Gastrocnemius medialis (tissue), 4 donors: ENCODE results near the gene GRB2. TPM values are rescaled to one million over a fixed set of nuclear protein-coding genes. Genes with fewer than 3 reads are reported as not detected.

ENCODE experiments used
- ATAC-seq, 2 donors: fragments of 150-250 bp; one replicate each; pipeline ENCODE4 v1.9.1; 2016
- DNase-seq, 2 donors: peaks; one replicate each; pipeline ENCODE4 v3.0.0-alpha.2; 2019
- H3K27ac ChIP-seq, 4 donors: fragments of 200-600 bp; sonication (generic); 1 replicate in 1 of 4; 2 replicates in 3 of 4; pipeline ENCODE4 v1.5.1; 2016 to 2018; ENCODE audit warnings: mild to moderate bottlenecking in 2 of 4, moderate library complexity in 1 of 4
- H3K27me3 ChIP-seq, 3 donors: fragments of 200-600 bp; sonication (generic) in 2 of 3; 1 replicate in 1 of 3; 2 replicates in 2 of 3; pipeline versions ENCODE4 v1.5.1 to v1.6.0; 2016 to 2019; ENCODE audit warnings: mild to moderate bottlenecking in 1 of 3, moderate library complexity in 1 of 3
- H3K36me3 ChIP-seq, 2 donors: fragments of 200-600 bp; sonication (generic) in 1 of 2; one replicate each; pipeline ENCODE4 v1.5.1; 2017 to 2018
- H3K4me1 ChIP-seq, 2 donors: fragments of 200-600 bp; sonication (generic) in 1 of 2; one replicate each; pipeline ENCODE4 v1.5.1; 2016 to 2017; ENCODE audit warnings: mild to moderate bottlenecking in 2 of 2
- H3K4me3 ChIP-seq, 4 donors: fragments of 200-600 bp; sonication (generic) in 3 of 4; 1 replicate in 1 of 4; 2 replicates in 3 of 4; pipeline ENCODE4 v1.5.1; 2016 to 2019; ENCODE audit warnings: mild to moderate bottlenecking in 2 of 4
- H3K9me3 ChIP-seq, 3 donors: fragments of 200-600 bp; sonication (generic) in 2 of 3; 1 replicate in 1 of 3; 2 replicates in 2 of 3; pipeline ENCODE4 v1.5.1; 2016 to 2019
- CTCF ChIP-seq, 5 experiments: fragments of 450-650 bp in 3 of 5; fragments of 200-600 bp in 2 of 5; sonication (generic) in 2 of 5; IDR thresholded peaks in 4 of 5; conservative IDR thresholded peaks in 1 of 5; 1 replicate in 4 of 5; 2 replicates in 1 of 5; pipeline ENCODE4 v1.5.1; 2016 to 2019; ENCODE audit warnings: antibody characterized with exemption in 5 of 5, mild to moderate bottlenecking in 3 of 5, moderate library complexity in 3 of 5
- POLR2A ChIP-seq, 2 donors: fragments of 450-650 bp; IDR thresholded peaks; one replicate each; pipeline ENCODE4 v1.6.1; 2017; ENCODE audit warnings: antibody characterized with exemption in 2 of 2, mild to moderate bottlenecking in 2 of 2, moderate library complexity in 2 of 2
- in situ Hi-C, 4 donors: fragments of 200-750 bp; cut with MboI; loops; one replicate each; pipeline versions ENCODE4 v1.15.0 to v1.8.0; 2017; ENCODE audit warnings: low sequenced_read_pairs in 4 of 4
- intact Hi-C: fragments of 100-400 bp; cut with DNase I; formaldehyde crosslinking; loops from one replicate; pipeline ENCODE4 v1.15.1; 2023; ENCODE audit warnings: low total_unique reads
- total RNA-seq, 4 donors: library from RNA; depleted of rRNA; stranded (reverse); fragments of >200 nt; gene quantifications; one replicate each; pipeline versions ENCODE4 v1.1.0 to v1.2.3, GENCODE V29; 2016

GRB2 gene
- total RNA-seq, 4 donors from 2014 or later, result 41.7 to 88.5 (median 68.8) TPM

GRCh38 chr17:75313941-75314551 is 91.4 kb downstream of the GRB2 start:
- DNase-seq, result peak in 1 of 2 donors; percentile 31

GRCh38 chr17:75308732-75309629 is 96.5 kb downstream of the GRB2 start:
- in situ Hi-C loops, result loop anchor here in 3 of 4 donors (25.0 kb wide), 1 partner anchor 228 kb away; the partner anchor contains the start of gene LLGL2 (in 3 of the 3)
- intact Hi-C loops, result no loop called here
- TF ChIP-seq POLR2A (IDR thresholded peaks at IDR 0.05) (peak in 1 of 2 donors; percentile 9), CTCF (IDR thresholded peaks at IDR 0.05 in 4 of 5, conservative IDR thresholded peaks at IDR 0.05 in 1 of 5) (no peak)
- ATAC-seq (no peak), DNase-seq (no peak)
- H3K4me3 ChIP-seq, result no peak overlapping the region
- H3K27me3 ChIP-seq, result no peaks in the 10 kb centered on the region
- no peak overlapping the region for H3K27ac ChIP-seq
- H3K36me3 ChIP-seq, result no peaks in the 10 kb centered on the region
- no peaks in the 10 kb centered on the region for H3K4me1 ChIP-seq
- no peaks in the 10 kb centered on the region for H3K9me3 ChIP-seq

More at GRCh38 chr17:75313941-75314551, 91.4 kb downstream of the GRB2 start:
- Histone ChIP-seq H3K36me3 (peaks cover 0 to 10% of the 10 kb centered on the region in 2 donors), H3K4me3 (no peak overlapping the region), H3K27ac (no peak overlapping the region), H3K27me3 (no peaks in the 10 kb centered on the region), H3K9me3 (no peaks in the 10 kb centered on the region), H3K4me1 (no peaks in the 10 kb centered on the region)
- in situ Hi-C loops (loop anchor here in 3 of 4 donors (25.0 kb wide), 1 partner anchor 223 kb away; the partner anchor contains the start of gene LLGL2 (in 3 of the 3)), intact Hi-C loops (no loop called here)
- ATAC-seq, result peak in 1 of 2 donors; percentile 60
- no peak for TF ChIP-seq POLR2A (IDR thresholded peaks at IDR 0.05)
- no peak for TF ChIP-seq CTCF (IDR thresholded peaks at IDR 0.05 in 4 of 5, conservative IDR thresholded peaks at IDR 0.05 in 1 of 5)

GRCh38 chr17:75307957-75308731 is 97.3 kb downstream of the GRB2 start:
- no peaks in the 10 kb centered on the region for H3K9me3 ChIP-seq
- H3K4me1 ChIP-seq, result no peaks in the 10 kb centered on the region
- DNase-seq, result no peak
- H3K27me3 ChIP-seq, result no peaks in the 10 kb centered on the region
- no peak overlapping the region for H3K27ac ChIP-seq
- no peaks in the 10 kb centered on the region for H3K36me3 ChIP-seq
- intact Hi-C loops, result no loop called here
- no peak for TF ChIP-seq POLR2A (IDR thresholded peaks at IDR 0.05)
- TF ChIP-seq CTCF (IDR thresholded peaks at IDR 0.05 in 4 of 5, conservative IDR thresholded peaks at IDR 0.05 in 1 of 5), result no peak
- no peak overlapping the region for H3K4me3 ChIP-seq
- no peak for ATAC-seq
- in situ Hi-C loops, result loop anchor here in 3 of 4 donors (25.0 kb wide), 1 partner anchor 229 kb away; the partner anchor contains the start of gene LLGL2 (in 3 of the 3)

GRCh38 chr17:75301502-75302206 is 103.8 kb downstream of the GRB2 start:
- TF ChIP-seq POLR2A (IDR thresholded peaks at IDR 0.05) (no peak), CTCF (IDR thresholded peaks at IDR 0.05 in 4 of 5, conservative IDR thresholded peaks at IDR 0.05 in 1 of 5) (no peak)
- no peak for ATAC-seq

More at GRCh38 chr17:75301502-75302206, 103.8 kb downstream of the GRB2 start:
- Histone ChIP-seq H3K36me3 (no peaks in the 10 kb centered on the region), H3K4me1 (no peaks in the 10 kb centered on the region), H3K27ac (no peak overlapping the region), H3K27me3 (no peaks in the 10 kb centered on the region), H3K4me3 (no peak overlapping the region), H3K9me3 (no peaks in the 10 kb centered on the region)
- intact Hi-C loops, result no loop called here
- in situ Hi-C loops, result loop anchor here in 3 of 4 donors (25.0 kb wide), 1 partner anchor 236 kb away; the partner anchor contains the start of gene LLGL2 (in 3 of the 3)
- no peak for DNase-seq
